GM21737 (cell line): ENCODE results near the gene OR2T34.
"Not testable (repeated sequence)": the region's sequence is repeated elsewhere in the genome, so short reads cannot be mapped to it uniquely, and the experiment has no call there.

Experiments
- ATAC-seq: cut with Tn5 transposase; IDR thresholded peaks from one replicate; pipeline ENCODE4 v1.9.1; 2021; ENCODE audit warnings: mild to moderate bottlenecking, moderate library complexity; ENCODE audit not compliant: unreplicated experiment

The OR2T34 gene, protein sequence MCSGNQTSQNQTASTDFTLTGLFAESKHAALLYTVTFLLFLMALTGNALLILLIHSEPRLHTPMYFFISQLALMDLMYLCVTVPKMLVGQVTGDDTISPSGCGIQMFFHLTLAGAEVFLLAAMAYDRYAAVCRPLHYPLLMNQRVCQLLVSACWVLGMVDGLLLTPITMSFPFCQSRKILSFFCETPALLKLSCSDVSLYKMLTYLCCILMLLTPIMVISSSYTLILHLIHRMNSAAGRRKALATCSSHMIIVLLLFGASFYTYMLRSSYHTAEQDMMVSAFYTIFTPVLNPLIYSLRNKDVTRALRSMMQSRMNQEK

GRCh38 chr1:248574657-248575056 lies at the start of gene OR2T34:
TSS of gene OR2T34 (minus strand) at chr1:248574757. CDS start at chr1:248574757, 0 bp downstream.
- not testable (repeated sequence) for ATAC-seq

DNA sequence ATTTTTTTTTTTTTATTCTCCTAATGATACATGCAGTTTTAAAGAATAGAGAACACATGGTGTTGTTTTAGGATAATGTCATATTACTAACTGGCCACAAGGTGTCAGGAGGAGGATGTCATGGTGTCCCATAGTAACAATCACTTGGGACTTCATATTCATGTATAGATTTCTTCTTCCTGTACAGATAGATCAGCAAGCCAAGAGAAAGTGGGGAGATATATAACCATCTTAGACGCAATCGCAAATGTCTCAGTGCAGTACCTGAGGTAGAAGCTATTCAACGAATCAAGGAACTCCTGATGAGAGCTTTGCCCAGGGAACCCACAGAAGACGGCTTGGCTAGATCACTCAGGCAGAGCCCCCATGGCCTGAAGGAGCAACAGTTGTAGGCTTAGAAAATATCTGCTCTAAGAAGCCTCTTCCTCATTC lies 48.0 kb upstream of the OR2T34 start:
- peak; percentile 92 for ATAC-seq

- ATAC-seq = no peak
Observed at GRCh38 chr1:248621770-248622169, 47.2 kb upstream of the OR2T34 start.

DNA sequence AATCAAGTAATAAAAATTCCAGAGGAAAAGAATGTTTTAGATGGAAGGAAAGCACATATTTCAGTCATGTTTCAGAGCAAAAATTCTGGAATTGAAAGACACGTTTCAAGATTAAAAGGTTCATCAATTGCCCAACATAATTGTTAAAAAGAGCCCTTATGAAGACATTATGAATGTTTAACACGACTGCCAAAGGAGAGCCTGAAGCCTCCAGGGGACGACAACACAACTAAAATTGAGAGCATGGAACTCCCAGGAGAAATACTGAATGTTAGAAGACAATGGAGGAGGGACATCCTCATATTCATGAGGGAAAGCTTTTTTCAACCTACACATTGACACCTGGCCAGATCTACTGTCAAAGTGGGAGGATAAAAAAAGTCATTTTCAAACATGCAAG lies 44.3 kb upstream of the OR2T34 start:
- ATAC-seq = no peak

- ATAC-seq = no peak
Observed at GRCh38 chr1:248618119-248618518, 43.6 kb upstream of the OR2T34 start.

DNA sequence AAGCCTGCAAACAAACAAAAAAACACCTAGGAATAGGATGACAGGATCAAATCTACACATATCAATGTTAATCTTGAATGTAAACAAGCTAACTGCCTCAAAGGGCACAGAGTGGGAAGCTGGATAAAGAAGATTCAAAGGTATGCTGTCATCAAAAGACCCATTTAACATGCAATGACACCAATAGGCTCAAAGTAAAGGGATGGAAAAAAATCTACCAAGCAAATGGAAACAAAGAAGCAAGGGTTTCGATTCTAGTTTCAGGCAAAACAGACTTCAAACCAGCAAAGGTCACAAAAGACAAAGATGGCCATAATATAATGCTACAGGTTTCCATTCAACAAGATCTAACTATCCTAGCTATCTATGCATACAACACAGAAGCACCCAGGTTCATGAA lies 39.2 kb upstream of the OR2T34 start:
- ATAC-seq = no peak

DNA sequence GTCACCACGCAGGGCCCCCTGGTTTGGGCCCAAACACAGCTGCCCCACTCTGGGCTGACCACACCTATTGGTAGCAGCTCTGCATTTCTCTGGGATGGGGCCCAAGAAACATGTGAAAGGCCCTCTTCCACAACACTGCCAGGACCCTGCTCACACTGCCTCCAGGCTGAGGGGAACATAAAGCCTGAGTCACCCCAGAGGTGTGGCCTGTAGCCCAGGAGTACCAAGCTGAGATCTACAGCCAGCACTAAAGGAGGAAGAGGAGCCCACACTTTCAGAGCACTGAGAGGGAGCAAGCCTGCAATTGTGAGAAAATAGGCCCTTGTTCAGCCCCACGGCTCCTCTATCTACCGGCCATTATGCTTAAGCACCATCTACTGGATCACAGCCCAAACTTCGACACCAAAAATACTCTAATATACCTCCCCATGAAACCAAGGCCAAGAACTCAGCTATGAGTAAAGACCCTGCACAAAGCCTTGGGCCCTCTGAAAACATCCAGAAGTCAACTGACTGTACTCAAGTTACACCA lies 37.4 kb upstream of the OR2T34 start:
- no peak for ATAC-seq

DNA sequence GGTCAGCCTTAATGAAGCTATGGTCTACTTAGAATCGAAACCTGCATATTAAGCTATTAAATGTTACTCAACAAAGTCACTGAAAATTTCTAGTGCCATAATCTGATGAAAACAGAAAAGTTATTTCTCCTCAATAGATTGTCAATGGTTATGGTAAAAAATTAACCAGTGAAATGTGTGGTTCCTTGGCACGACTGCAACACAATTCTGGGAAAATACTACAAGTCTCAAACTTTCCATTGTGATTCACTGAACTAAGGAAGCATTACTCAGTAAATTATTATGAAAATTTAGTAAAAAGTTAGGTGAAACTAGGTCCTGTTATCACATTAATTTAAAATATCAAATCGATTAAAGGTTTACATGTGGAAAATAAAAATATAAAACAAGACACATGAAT lies 35.7 kb upstream of the OR2T34 start:
- no peak for ATAC-seq

- ATAC-seq = no peak
Observed at GRCh38 chr1:248599396-248599795, 24.8 kb upstream of the OR2T34 start.

- ATAC-seq = no peak
Observed at GRCh38 chr1:248597589-248597988, 23.0 kb upstream of the OR2T34 start, which contains the start of gene OR2T10. TSS of gene OR2T10 (minus strand) at chr1:248597700. CDS start at chr1:248593768, 3,932 bp downstream.

DNA sequence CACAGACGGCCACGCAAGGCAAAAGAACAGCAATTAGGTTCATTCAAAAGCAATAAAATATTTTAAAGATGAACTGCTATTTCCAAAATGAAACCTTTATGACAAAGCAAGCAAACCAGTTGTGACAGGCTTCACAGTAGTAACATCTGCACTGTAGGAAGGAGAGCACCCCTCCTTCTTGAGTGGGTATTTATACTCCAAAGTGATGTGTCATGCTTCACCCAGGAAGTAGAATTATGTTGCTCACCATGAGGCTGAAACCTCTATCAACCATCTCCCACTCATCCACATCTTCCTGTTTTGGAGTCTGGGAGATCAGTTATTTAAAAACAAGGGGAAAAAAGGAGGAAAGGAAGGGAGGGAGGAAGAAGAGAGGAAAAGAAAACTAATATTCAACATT lies 22.1 kb upstream of the OR2T34 start:
- ATAC-seq = no peak

DNA sequence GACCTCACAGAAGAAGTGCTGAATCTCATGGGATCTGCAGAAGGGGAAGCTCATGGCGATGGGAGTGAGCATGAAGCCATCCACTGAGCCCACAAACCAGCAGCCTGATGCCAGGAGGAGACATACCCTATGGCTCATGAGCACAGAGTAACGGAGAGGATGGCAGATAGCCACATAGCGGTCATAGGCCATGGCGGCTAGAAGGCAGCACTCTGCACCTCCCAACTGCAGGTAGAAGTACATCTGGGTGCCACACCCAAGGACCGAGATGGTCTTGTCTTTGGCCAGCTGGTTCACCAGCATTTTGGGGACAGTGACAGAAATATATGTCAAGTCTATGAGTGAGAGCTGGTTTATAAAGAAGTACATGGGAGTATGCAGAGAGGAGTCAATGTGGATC lies 18.7 kb upstream of the OR2T34 start:
- ATAC-seq = no peak

DNA sequence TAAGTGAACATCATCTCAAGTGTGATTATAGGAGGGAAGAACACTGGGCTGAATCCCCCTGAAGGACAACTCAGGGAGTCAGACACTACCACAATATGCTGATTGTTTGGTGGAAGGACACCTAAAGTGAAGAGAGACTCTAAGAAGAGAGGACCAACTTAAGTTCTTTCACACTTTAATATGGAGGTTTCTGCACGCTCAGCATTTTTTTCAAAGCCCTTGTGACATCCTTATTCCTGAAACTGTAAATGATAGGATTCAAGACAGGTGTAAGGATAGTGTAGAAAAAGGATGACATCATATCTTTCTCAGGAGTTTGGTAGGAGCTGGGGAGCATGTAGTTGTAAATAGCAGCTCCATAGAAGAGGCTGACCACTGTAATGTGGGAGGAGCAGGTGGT lies 18.1 kb upstream of the OR2T34 start:
- ATAC-seq = no peak

DNA sequence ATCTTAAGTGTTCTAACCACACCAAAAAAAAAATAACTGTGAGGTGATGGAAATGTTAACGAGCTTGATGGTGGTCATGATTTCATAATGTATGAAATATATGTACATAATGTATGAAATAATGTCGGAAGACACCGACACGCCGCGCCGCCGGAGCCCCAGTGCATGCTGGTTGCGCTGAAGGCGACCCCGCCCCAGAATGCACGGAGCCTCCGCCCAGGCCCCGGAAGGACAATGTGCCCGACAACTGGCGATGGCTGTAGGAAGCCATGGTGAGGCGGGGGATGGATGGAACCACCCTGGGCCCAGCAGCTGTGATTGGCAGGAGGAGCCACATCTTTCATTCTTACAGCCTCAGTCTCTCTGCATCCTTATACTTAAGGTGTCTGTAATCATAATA lies 15.5 kb upstream of the OR2T34 start:
- no peak for ATAC-seq

- no peak for ATAC-seq
Observed at GRCh38 chr1:248589334-248589733, 14.8 kb upstream of the OR2T34 start.

DNA sequence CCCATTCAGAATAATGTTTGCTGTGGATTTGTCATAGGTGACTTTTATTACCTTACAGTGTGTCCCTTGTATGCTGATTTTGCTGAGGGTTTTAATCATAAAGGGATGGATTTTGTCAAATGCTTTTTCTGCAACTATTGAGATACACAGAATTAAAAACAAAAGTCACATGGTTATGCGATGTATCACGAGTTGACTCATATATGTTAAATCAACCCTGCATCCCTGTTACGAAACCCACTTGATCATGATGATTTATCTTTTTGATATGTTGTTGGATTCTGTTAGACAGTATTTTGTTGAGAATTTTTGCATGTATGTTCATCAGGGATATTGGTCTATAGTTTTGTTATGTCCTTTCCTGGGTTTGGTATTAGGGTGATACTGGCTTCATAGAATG lies 10.7 kb upstream of the OR2T34 start:
- no peak for ATAC-seq

GRCh38 chr1:248576260-248576980 lies 1.9 kb upstream of the OR2T34 start:
- ATAC-seq = no peak

DNA sequence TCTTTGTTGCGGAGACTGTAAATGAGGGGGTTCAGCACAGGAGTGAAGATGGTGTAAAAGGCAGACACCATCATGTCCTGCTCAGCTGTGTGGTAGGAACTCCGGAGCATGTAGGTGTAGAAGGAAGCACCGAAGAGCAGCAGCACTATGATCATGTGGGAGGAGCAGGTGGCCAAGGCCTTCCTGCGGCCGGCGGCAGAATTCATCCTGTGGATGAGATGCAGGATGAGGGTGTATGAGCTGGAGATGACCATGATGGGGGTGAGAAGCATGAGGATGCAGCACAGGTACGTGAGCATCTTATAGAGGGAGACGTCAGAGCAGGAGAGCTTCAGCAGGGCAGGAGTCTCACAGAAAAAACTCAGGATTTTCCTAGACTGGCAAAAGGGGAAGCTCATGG lies 701 bp downstream of the OR2T34 start:
- ATAC-seq = not testable (repeated sequence)

- ATAC-seq = not testable (repeated sequence)
Observed at GRCh38 chr1:248572049-248572448, 2.5 kb downstream of the OR2T34 start.

GRCh38 chr1:248570811-248571210 lies 3.7 kb downstream of the OR2T34 start:
- not testable (repeated sequence) for ATAC-seq

DNA sequence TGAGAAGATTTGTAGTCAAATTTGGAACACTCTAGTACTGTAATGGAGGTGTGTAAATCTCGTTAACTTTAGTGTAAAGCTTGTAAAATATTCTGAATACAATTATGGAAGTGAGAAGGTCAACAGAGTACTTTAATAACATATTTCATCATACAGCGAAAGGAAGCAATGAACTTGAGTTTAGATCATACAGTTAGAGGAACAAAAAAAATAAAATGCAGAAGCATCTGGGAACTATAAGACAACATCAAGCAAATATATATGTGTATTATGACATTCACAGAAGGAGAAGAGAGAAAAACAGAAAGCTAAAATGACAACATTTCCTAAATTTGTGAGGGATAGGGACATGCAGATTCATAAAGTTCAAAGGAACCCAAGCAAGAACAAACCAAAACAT lies 5.5 kb downstream of the OR2T34 start:
- not testable (repeated sequence) for ATAC-seq
